ENCODE measurements around the gene KCNC1. TPM values are rescaled to one million over a fixed set of nuclear protein-coding genes. Genes with fewer than 3 reads are reported as not detected.

Gene KCNC1
- total RNA-seq, 4 donors from 2014 or later = not detected

DNA sequence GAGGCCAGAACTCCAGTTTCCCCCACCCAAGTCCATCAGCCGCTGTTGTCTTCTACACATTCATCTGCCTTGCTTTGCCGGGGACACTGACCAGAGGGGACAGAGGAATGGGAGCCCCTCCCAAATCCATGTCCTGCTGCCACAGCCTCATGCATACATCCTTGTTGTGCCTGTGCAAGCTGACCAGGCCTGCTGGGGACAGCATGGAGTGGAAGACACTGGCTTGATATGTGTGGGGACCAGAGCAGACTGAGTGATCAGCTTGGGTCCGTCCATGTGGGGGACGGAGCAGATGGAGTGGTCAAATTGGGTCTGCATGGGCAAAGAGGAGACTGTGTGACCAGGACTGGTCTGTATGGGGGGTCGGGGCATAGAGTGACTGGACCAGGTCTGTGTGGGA is 43.8 kb downstream of the KCNC1 start:
- 95% methylated on average over 5 of the region's 5 CpGs for WGBS
- H3K4me3 ChIP-seq = no peak overlapping the region
- no peak overlapping the region for H3K27ac ChIP-seq
- no peak for TF ChIP-seq POLR2AphosphoS5 (IDR thresholded peaks at IDR 0.05)
- TF ChIP-seq POLR2A (IDR thresholded peaks at IDR 0.05) = no peak
- TF ChIP-seq, protein P1, sequence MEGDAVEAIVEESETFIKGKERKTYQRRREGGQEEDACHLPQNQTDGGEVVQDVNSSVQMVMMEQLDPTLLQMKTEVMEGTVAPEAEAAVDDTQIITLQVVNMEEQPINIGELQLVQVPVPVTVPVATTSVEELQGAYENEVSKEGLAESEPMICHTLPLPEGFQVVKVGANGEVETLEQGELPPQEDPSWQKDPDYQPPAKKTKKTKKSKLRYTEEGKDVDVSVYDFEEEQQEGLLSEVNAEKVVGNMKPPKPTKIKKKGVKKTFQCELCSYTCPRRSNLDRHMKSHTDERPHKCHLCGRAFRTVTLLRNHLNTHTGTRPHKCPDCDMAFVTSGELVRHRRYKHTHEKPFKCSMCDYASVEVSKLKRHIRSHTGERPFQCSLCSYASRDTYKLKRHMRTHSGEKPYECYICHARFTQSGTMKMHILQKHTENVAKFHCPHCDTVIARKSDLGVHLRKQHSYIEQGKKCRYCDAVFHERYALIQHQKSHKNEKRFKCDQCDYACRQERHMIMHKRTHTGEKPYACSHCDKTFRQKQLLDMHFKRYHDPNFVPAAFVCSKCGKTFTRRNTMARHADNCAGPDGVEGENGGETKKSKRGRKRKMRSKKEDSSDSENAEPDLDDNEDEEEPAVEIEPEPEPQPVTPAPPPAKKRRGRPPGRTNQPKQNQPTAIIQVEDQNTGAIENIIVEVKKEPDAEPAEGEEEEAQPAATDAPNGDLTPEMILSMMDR (IDR thresholded peaks at IDR 0.05) = no peak
- TF ChIP-seq EP300 (IDR thresholded peaks at IDR 0.05) = no peak
- H3K36me3 ChIP-seq = no peaks in the 10 kb centered on the region
- no peaks in the 10 kb centered on the region for H3K9me3 ChIP-seq
- peaks cover 10% of the 10 kb centered on the region for H3K4me1 ChIP-seq
- no peak for DNase-seq (ENCODE audit: low spot score in 2 of 2)
- H3K27me3 ChIP-seq = no peaks in the 10 kb centered on the region

DNA sequence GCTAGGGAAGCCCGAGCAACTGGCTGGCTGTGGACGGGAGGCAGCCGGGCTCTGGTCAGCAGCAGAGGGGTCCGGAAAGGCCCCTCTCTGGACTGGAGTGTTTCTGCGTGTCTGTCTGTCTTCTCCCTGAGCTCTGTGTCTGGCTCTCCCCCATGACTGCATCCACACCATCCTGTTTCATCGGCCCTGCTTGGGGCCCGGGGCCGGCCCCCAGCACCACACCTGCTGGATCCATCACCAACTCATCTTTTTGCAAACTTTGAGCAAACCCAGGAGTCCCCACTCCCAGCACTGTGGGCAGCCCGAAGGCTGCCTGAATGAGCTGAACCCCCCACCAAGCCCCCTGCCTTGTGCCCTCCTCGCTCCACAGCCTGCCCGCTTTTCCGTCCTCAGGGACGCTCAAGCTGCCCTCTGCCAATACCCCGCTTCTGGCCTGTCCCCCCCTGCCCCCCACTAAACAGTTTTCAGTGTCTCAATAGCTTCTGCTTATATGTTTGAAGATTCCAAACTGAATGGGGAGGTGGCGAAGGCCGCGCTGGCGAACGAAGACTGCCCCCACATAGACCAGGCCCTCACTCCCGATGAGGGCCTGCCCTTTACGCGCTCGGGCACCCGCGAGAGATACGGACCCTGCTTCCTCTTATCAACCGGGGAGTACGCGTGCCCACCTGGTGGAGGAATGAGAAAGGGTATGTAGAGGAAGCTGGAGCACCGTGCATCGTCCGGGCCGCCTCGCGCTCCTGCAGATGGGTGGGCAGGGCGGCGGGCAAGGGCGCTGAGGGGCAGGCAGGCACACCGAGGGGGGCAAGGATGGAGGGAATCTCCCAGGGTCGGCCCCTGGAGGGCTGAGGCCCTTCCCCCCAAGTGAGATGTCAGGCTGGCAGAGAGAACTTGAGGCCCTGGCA is 44.6 kb downstream of the KCNC1 start:
- H3K36me3 ChIP-seq = no peaks in the 10 kb centered on the region
- no peak for DNase-seq (ENCODE audit: low spot score in 2 of 2)
- peaks cover 10% of the 10 kb centered on the region for H3K4me1 ChIP-seq
- H3K27ac ChIP-seq = no peak overlapping the region
- no peak for TF ChIP-seq POLR2AphosphoS5 (IDR thresholded peaks at IDR 0.05)
- TF ChIP-seq EP300 (IDR thresholded peaks at IDR 0.05) = no peak
- TF ChIP-seq, protein P1 (IDR thresholded peaks at IDR 0.05) = no peak
- TF ChIP-seq POLR2A (IDR thresholded peaks at IDR 0.05) = no peak
- WGBS = 95% methylated on average over 40 of the region's 40 CpGs
- no peaks in the 10 kb centered on the region for H3K9me3 ChIP-seq
- H3K27me3 ChIP-seq = no peaks in the 10 kb centered on the region
- no peak overlapping the region for H3K4me3 ChIP-seq

DNA sequence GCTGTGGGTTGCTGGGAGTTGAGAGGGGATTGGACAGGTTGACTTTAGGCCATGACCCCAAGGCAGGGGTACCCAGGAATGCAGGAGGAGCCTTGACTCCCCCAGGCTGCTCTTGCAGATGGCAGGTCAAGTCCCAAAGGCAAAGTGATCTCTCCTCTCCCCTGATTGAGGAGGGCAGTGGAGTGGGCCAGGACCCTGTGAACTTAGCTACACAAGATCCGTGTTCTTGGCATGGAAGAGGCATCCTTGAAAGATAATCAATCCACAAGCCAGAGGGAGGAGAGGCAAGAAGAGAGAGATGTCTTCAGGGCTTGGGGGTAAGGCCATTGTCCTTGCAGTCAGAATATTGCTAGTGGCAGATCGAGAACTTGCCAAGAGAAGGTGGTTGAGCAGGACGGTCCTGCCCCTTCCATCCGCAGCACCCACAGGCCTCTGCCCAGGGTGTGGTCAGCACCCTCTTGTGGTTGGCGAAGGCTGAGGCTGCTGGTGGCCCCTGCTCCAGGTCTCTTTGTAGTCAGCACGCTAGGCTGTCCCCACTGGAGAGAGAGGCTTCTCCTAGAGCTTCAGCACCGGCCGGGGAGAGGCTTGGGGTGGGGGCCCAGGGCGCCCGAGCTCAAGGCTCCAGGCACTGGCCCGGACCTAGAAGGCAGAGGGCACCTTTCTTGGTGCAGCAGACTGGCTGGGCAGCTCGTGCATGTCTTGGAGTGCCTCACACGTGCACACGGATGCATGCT is 45.4 kb downstream of the KCNC1 start:
- TF ChIP-seq POLR2AphosphoS5 (IDR thresholded peaks at IDR 0.05) (no peak), POLR2A (IDR thresholded peaks at IDR 0.05) (no peak)
- Histone ChIP-seq H3K36me3 (no peaks in the 10 kb centered on the region), H3K9me3 (no peaks in the 10 kb centered on the region), H3K4me1 (peaks cover 10% of the 10 kb centered on the region), H3K27ac (no peak overlapping the region), H3K4me3 (no peak overlapping the region), H3K27me3 (no peaks in the 10 kb centered on the region)
- WGBS = 66% methylated on average over 9 of the region's 14 CpGs
- no peak for DNase-seq (ENCODE audit: low spot score in 2 of 2)

- TF ChIP-seq EP300 (IDR thresholded peaks at IDR 0.05) (no peak), POLR2AphosphoS5 (IDR thresholded peaks at IDR 0.05) (no peak), POLR2A (IDR thresholded peaks at IDR 0.05) (no peak)
- TF ChIP-seq, protein P1 (IDR thresholded peaks at IDR 0.05) = no peak
- no peak overlapping the region for H3K27ac ChIP-seq
- H3K4me1 ChIP-seq = peaks cover 10% of the 10 kb centered on the region
- no peak for DNase-seq (ENCODE audit: low spot score in 2 of 2)
- H3K36me3 ChIP-seq = no peaks in the 10 kb centered on the region
- H3K4me3 ChIP-seq = no peak overlapping the region
- WGBS = 88% methylated on average over 15 of the region's 15 CpGs
- H3K9me3 ChIP-seq = no peaks in the 10 kb centered on the region
- H3K27me3 ChIP-seq = no peaks in the 10 kb centered on the region
Observed at GRCh38 chr11:17780668-17781067, 46.1 kb downstream of the KCNC1 start.

- Histone ChIP-seq H3K27ac (no peak overlapping the region), H3K4me3 (no peak overlapping the region), H3K36me3 (no peaks in the 10 kb centered on the region), H3K4me1 (peaks cover 10% of the 10 kb centered on the region), H3K27me3 (no peaks in the 10 kb centered on the region), H3K9me3 (no peaks in the 10 kb centered on the region)
- WGBS = no CpG with 5 or more reads among the region's 12 CpGs
- DNase-seq (ENCODE audit: low spot score in 2 of 2) = no peak
- TF ChIP-seq POLR2AphosphoS5 (IDR thresholded peaks at IDR 0.05) (no peak), EP300 (IDR thresholded peaks at IDR 0.05) (no peak), POLR2A (IDR thresholded peaks at IDR 0.05) (no peak)
- TF ChIP-seq, protein P1 (IDR thresholded peaks at IDR 0.05) = no peak
Observed at GRCh38 chr11:17781221-17781620, 46.6 kb downstream of the KCNC1 start.
